Sigmoid colon (tissue), 7 donors: Measurements from ENCODE around the gene TNFRSF19. TPM values are rescaled to one million over a fixed set of nuclear protein-coding genes. Genes with fewer than 3 reads are reported as not detected.

ENCODE experiments used
- DNase-seq: peaks from one replicate; pipeline ENCODE4 v3.0.0-alpha.2; 2019
- H3K27ac ChIP-seq, 4 donors: fragments of 200-600 bp; sonication (generic); one replicate each; pipeline ENCODE4 v1.5.1; 2016 to 2019; ENCODE audit warnings: mild to moderate bottlenecking in 1 of 4
- H3K27me3 ChIP-seq, 3 donors: fragments of 200-600 bp; sonication (generic); one replicate each; pipeline ENCODE4 v1.5.1; 2019; ENCODE audit warnings: mild to moderate bottlenecking in 1 of 3
- H3K36me3 ChIP-seq, 4 donors: fragments of 200-600 bp; sonication (generic); one replicate each; pipeline ENCODE4 v1.5.1; 2016 to 2019
- H3K4me1 ChIP-seq, 4 donors: fragments of 200-600 bp; sonication (generic); one replicate each; pipeline ENCODE4 v1.5.1; 2017 to 2019
- H3K4me3 ChIP-seq, 4 donors: fragments of 200-600 bp; sonication (generic); one replicate each; pipeline ENCODE4 v1.5.1; 2017 to 2019; ENCODE audit warnings: mild to moderate bottlenecking in 2 of 4, moderate library complexity in 1 of 4
- H3K9me3 ChIP-seq, 4 donors: fragments of 200-600 bp in 3 of 4; sonication (generic) in 3 of 4; one replicate each; pipeline versions ENCODE4 v1.5.1 to v1.6.1; 2013 to 2019
- CTCF ChIP-seq, 4 experiments: fragments of 450-650 bp in 3 of 4; fragments of 200-600 bp in 1 of 4; IDR thresholded peaks; one replicate each; pipeline ENCODE4 v1.5.1; 2016 to 2019; ENCODE audit warnings: antibody characterized with exemption in 4 of 4, mild to moderate bottlenecking in 3 of 4, moderate library complexity in 2 of 4
- EP300 ChIP-seq, 4 donors: sonication (generic); formaldehyde crosslinking; IDR thresholded peaks; one replicate each; pipeline ENCODE4 v1.6.1; 2017; ENCODE audit warnings: antibody characterized with exemption in 4 of 4
- POLR2A ChIP-seq, 2 donors: fragments of 450-650 bp; IDR thresholded peaks; one replicate each; pipeline ENCODE4 v1.6.1; 2016; ENCODE audit warnings: antibody characterized with exemption in 2 of 2, mild to moderate bottlenecking in 2 of 2, moderate library complexity in 2 of 2
- POLR2AphosphoS5 ChIP-seq, 4 donors: sonication (generic); formaldehyde crosslinking; IDR thresholded peaks; one replicate each; pipeline ENCODE4 v1.6.1; 2017; ENCODE audit warnings: antibody characterized with exemption in 4 of 4
- WGBS, 2 donors: extraction: QIAGEN DNeasy Blood & Tissue Kit; methylation state at CpG; one replicate each; pipeline ENCODE4 v1.1.7; 2013; 5-methylcytosine and 5-hydroxymethylcytosine counted together
- intact Hi-C: fragments of 100-400 bp; cut with DNase I; formaldehyde crosslinking; loops from one replicate; pipeline ENCODE4 v1.15.1; 2023
- polyA plus RNA-seq, 3 donors: library from polyadenylated mRNA; stranded (reverse); fragments of 200-250 nt; gene quantifications; one replicate each; pipeline ENCODE4 v1.2.3, GENCODE V29; 2013
- total RNA-seq, 4 donors: library from RNA; depleted of rRNA; stranded (reverse); fragments of >200 nt; gene quantifications; one replicate each; pipeline ENCODE4 v1.1.0, GENCODE V29; 2016
- donor health status: healthy with polysubstance abuse.
- donor health status: Bipolar disorder and iron deficiency.
- donor health status: healthy.

TNFRSF19 gene
- total and polyA plus RNA-seq, 7 donors: 0.60 to 4.2 (median 2.2) TPM; not detected in 1

- H3K36me3 ChIP-seq: no peaks in the 10 kb centered on the region
- no peak overlapping the region for H3K27ac ChIP-seq
- intact Hi-C loops: no loop called here
- no peaks in the 10 kb centered on the region for H3K27me3 ChIP-seq
- TF ChIP-seq POLR2AphosphoS5 (IDR thresholded peaks at IDR 0.05): no peak
- TF ChIP-seq CTCF (IDR thresholded peaks at IDR 0.05): no peak
- TF ChIP-seq EP300 (IDR thresholded peaks at IDR 0.05): no peak
- TF ChIP-seq POLR2A (IDR thresholded peaks at IDR 0.05): no peak
- no peaks in the 10 kb centered on the region for H3K9me3 ChIP-seq
- no peak overlapping the region for H3K4me3 ChIP-seq
- no peaks in the 10 kb centered on the region for H3K4me1 ChIP-seq
- WGBS, 2 donors: 49 to 79% methylated on average over 1 of the region's 1 CpG
- no peak for DNase-seq
Measured at GRCh38 chr13:23651439-23651838, 81.2 kb downstream of the TNFRSF19 start.

GRCh38 chr13:23651887-23652286 is 81.7 kb downstream of the TNFRSF19 start:
- H3K4me1 ChIP-seq: peaks cover 0 to 4% (median 0%) of the 10 kb centered on the region in 4 donors
- no peak for TF ChIP-seq POLR2AphosphoS5 (IDR thresholded peaks at IDR 0.05)
- no peak for TF ChIP-seq CTCF (IDR thresholded peaks at IDR 0.05)
- no peak for TF ChIP-seq EP300 (IDR thresholded peaks at IDR 0.05)
- no peak for DNase-seq
- WGBS, 2 donors: 79 to 89% methylated on average over 2 of the region's 2 CpGs
- no peaks in the 10 kb centered on the region for H3K36me3 ChIP-seq
- no peaks in the 10 kb centered on the region for H3K9me3 ChIP-seq
- no peak overlapping the region for H3K27ac ChIP-seq
- no peaks in the 10 kb centered on the region for H3K27me3 ChIP-seq
- intact Hi-C loops: no loop called here
- no peak overlapping the region for H3K4me3 ChIP-seq

GRCh38 chr13:23652909-23653726 is 82.9 kb downstream of the TNFRSF19 start:
- intact Hi-C loops: no loop called here

GRCh38 chr13:23654111-23655110 is 84.2 kb downstream of the TNFRSF19 start:
- Histone ChIP-seq H3K4me1 (peaks cover 0 to 18% (median 0%) of the 10 kb centered on the region in 4 donors), H3K9me3 (no peaks in the 10 kb centered on the region), H3K4me3 (no peak overlapping the region), H3K36me3 (no peaks in the 10 kb centered on the region), H3K27me3 (no peaks in the 10 kb centered on the region), H3K27ac (no peak overlapping the region)
- TF ChIP-seq POLR2AphosphoS5 (IDR thresholded peaks at IDR 0.05) (no peak), CTCF (IDR thresholded peaks at IDR 0.05) (no peak), EP300 (IDR thresholded peaks at IDR 0.05) (no peak), POLR2A (IDR thresholded peaks at IDR 0.05) (no peak)
- 70 to 78% methylated on average over 11 of the region's 11 CpGs for WGBS, 2 donors
- no peak for DNase-seq
- intact Hi-C loops: no loop called here

More at GRCh38 chr13:23652909-23653726, 82.9 kb downstream of the TNFRSF19 start:
- no peak overlapping the region for H3K27ac ChIP-seq
- peaks cover 0 to 9% (median 0%) of the 10 kb centered on the region in 4 donors for H3K4me1 ChIP-seq
- no peaks in the 10 kb centered on the region for H3K9me3 ChIP-seq
- H3K36me3 ChIP-seq: no peaks in the 10 kb centered on the region
- WGBS, 2 donors: 74 to 83% methylated on average over 10 of the region's 10 CpGs
- H3K4me3 ChIP-seq: no peak overlapping the region
- TF ChIP-seq POLR2A (IDR thresholded peaks at IDR 0.05) (no peak), POLR2AphosphoS5 (IDR thresholded peaks at IDR 0.05) (no peak), EP300 (IDR thresholded peaks at IDR 0.05) (no peak), CTCF (IDR thresholded peaks at IDR 0.05) (no peak)
- no peaks in the 10 kb centered on the region for H3K27me3 ChIP-seq
- DNase-seq: no peak
